ENCODE measurements around the gene MINDY4.

Gene MINDY4

GRCh38 chr7:30866939-30867338 lies 95.7 kb downstream of the MINDY4 start:
- no peak for TF ChIP-seq CTCF (IDR thresholded peaks at IDR 0.05; ENCODE audit: control extremely low read depth, extremely low read depth, low read depth, missing control alignments)
- DNase-seq (ENCODE audit: extremely low spot score), result no peak
- ChIA-PET CTCF (no interaction called here), POLR2A (no interaction called here)

- DNase-seq (ENCODE audit: extremely low spot score), result no peak
- CTCF ChIA-PET, result no interaction called here
- POLR2A ChIA-PET, result no interaction called here
- no peak for TF ChIP-seq CTCF (IDR thresholded peaks at IDR 0.05; ENCODE audit: control extremely low read depth, extremely low read depth, low read depth, missing control alignments)
Measured at GRCh38 chr7:30867483-30867882, 96.3 kb downstream of the MINDY4 start.

DNA sequence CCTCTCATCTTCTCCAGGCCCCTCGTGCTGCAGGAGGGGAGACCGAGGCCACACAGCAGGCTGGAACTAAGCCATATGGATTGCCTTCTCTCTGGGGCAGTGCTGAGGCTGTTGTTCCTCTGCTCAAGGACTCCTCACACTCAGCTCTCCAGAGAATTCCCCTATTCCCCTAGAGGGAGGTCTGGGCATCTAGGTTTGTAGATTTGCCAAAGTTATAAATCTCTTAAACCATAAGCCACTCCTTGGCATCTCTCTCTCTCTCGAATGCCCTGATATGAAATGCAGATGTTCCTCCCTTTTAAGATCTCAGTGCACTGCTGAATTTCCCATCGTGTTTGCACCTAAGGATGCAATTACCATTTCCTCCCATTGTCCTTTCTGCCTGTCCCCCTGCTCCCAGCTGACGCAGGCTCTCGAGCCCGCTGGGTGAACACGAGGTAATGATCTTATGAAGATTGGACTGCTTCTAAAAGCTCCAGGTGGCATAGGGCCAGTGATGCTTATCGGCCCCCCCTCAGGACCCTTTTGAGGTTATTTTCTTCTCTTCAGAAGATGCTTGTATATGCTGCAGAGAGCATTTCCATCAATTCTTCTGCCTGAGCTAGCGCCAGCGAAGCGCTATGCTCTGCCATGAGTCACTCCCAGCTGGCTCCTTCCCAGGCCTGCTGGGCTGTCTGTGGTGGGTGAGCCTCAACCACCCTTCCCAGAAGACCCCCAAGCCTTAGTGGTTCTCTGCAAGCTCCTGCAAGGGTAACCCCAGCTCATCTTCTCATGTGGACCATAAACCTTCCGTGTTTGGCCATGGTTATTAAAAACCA lies 98.8 kb downstream of the MINDY4 start:
- DNase-seq (ENCODE audit: extremely low spot score), result no peak
- POLR2A ChIA-PET, result no interaction called here
- TF ChIP-seq CTCF (IDR thresholded peaks at IDR 0.05; ENCODE audit: control extremely low read depth, extremely low read depth, low read depth, missing control alignments), result no peak
- CTCF ChIA-PET, result interaction anchor here (0.9 kb wide), 1 partner anchor 8 kb away, joined by 3 read pairs; no protein-coding TSS in a partner anchor

GRCh38 chr7:30870821-30871518 lies 99.8 kb downstream of the MINDY4 start:
- ChIA-PET CTCF (interaction anchor here (0.9 kb wide), 1 partner anchor 9 kb away, joined by 3 read pairs; no protein-coding TSS in a partner anchor), POLR2A (no interaction called here)
- DNase-seq (ENCODE audit: extremely low spot score), result no peak
- no peak for TF ChIP-seq CTCF (IDR thresholded peaks at IDR 0.05; ENCODE audit: control extremely low read depth, extremely low read depth, low read depth, missing control alignments)

GRCh38 chr7:30871655-30872054 lies 100.4 kb downstream of the MINDY4 start:
- ChIA-PET POLR2A (no interaction called here), CTCF (interaction anchor here (1.4 kb wide), 1 partner anchor 67 kb away, joined by 5 read pairs; no protein-coding TSS in a partner anchor)
- no peak for TF ChIP-seq CTCF (IDR thresholded peaks at IDR 0.05; ENCODE audit: control extremely low read depth, extremely low read depth, low read depth, missing control alignments)
- no peak for DNase-seq (ENCODE audit: extremely low spot score)

GRCh38 chr7:30873207-30873606 lies 102.0 kb downstream of the MINDY4 start:
- DNase-seq (ENCODE audit: extremely low spot score), result no peak
- ChIA-PET CTCF (interaction anchor here (1.2 to 1.4 kb wide), 2 partner anchors 65 to 110 kb away, joined by 3 to 5 read pairs; no protein-coding TSS in a partner anchor), POLR2A (no interaction called here)
- no peak for TF ChIP-seq CTCF (IDR thresholded peaks at IDR 0.05; ENCODE audit: control extremely low read depth, extremely low read depth, low read depth, missing control alignments)
